Adrenal gland (tissue), 12 donors: ENCODE results near the gene KIF1A. TPM values are rescaled to one million over a fixed set of nuclear protein-coding genes. Genes with fewer than 3 reads are reported as not detected.

Experiments used
- DNase-seq, 7 donors: peaks; one replicate each; pipeline ENCODE4 v3.0.0-alpha.2; 2019 to 2020
- H3K27ac ChIP-seq, 5 donors: fragments of 200-600 bp; sonication (generic) in 4 of 5; 1 replicate in 3 of 5; 2 replicates in 2 of 5; pipeline versions ENCODE4 v1.5.1 to v1.8.0; 2016 to 2020; ENCODE audit warnings: mild to moderate bottlenecking in 1 of 5
- H3K27me3 ChIP-seq: fragments of 200-600 bp; 2 replicates; pipeline ENCODE4 v1.8.0; 2021
- H3K36me3 ChIP-seq, 2 donors: fragments of 200-600 bp; replicated peaks in 1 of 2; 1 replicate in 1 of 2; 2 replicates in 1 of 2; pipeline versions ENCODE4 v1.5.1 to v1.8.0; 2018 to 2022
- H3K4me1 ChIP-seq, 2 donors: fragments of 200-600 bp; replicated peaks in 1 of 2; 1 replicate in 1 of 2; 2 replicates in 1 of 2; pipeline versions ENCODE4 v1.5.1 to v1.8.0; 2018 to 2021
- H3K4me3 ChIP-seq, 4 donors: fragments of 200-600 bp; sonication (generic) in 3 of 4; one replicate each; pipeline ENCODE4 v1.5.1; 2016 to 2018
- H3K9me3 ChIP-seq, 3 donors: fragments of 200-600 bp; sonication (generic) in 1 of 3; replicated peaks in 1 of 3; 1 replicate in 2 of 3; 2 replicates in 1 of 3; pipeline versions ENCODE4 v1.5.1 to v1.8.0; 2016 to 2021
- CTCF ChIP-seq, 6 experiments: fragments of 450-650 bp in 4 of 6; fragments of 200-600 bp in 2 of 6; sonication (generic) in 1 of 6; IDR thresholded peaks; 1 replicate in 5 of 6; 2 replicates in 1 of 6; pipeline versions ENCODE4 v1.5.1 to v1.8.0; 2016 to 2021; ENCODE audit warnings: antibody characterized with exemption in 6 of 6, mild to moderate bottlenecking in 2 of 6, moderate library complexity in 1 of 6
- POLR2A ChIP-seq, 2 donors: fragments of 450-650 bp; IDR thresholded peaks; one replicate each; pipeline ENCODE4 v1.6.1; 2017; ENCODE audit warnings: antibody characterized with exemption in 2 of 2, mild to moderate bottlenecking in 2 of 2, moderate library complexity in 1 of 2
- WGBS, 4 donors: extraction: QIAGEN DNeasy Blood & Tissue Kit in 2 of 4; methylation state at CpG; one replicate each; pipeline versions ENCODE4 v1.1.5 to v1.1.7; 2013 to 2017; 5-methylcytosine and 5-hydroxymethylcytosine counted together
- intact Hi-C, 2 donors: fragments of 100-400 bp; cut with DNase I; formaldehyde crosslinking; loops; one replicate each; pipeline versions ENCODE4 v1.14.1 to v1.15.0; 2022 to 2023
- polyA plus RNA-seq, 3 donors: library from polyadenylated mRNA; stranded (reverse); fragments of 200-250 nt in 2 of 3; fragments of 350-450 nt in 1 of 3; fragmentation: Illumina TruSeq in 1 of 3; extraction: RNeasy Lipid Tissue Mini Kit (QIAGEN cat#74804) in 1 of 3; gene quantifications; one replicate each; pipeline ENCODE4 v1.2.3, GENCODE V29; 2013 to 2014
- total RNA-seq, 9 donors: library from RNA; depleted of rRNA in 4 of 9; stranded (reverse); fragments of >200 nt in 4 of 9; fragments of 120-200 nt in 1 of 9; fragmentation: NEBNext Ultra II Directional in 1 of 9; extraction: Animal tissue kit (Norgen Biotek cat#: 25700) in 1 of 9; gene quantifications; one replicate each; pipeline versions ENCODE4 v1.1.0 to v1.2.4, GENCODE V29; 2013 to 2023
- donor health status: healthy with polysubstance abuse.
- donor health status: Bipolar disorder and iron deficiency.
- donor health status: DM: yes; HTN: yes; CAD: no.
- donor health status: DM: no; HTN: no; CAD: no.
- donor health status: DM: no; HTN: no; CAD: no.
- donor health status: DM: yes; HTN: yes; CAD: no.

The KIF1A gene
- total and polyA plus RNA-seq, 12 donors: 0.35 to 106 (median 11.5) TPM

GRCh38 chr2:240719676-240720545 is 100.1 kb downstream of the KIF1A start:
- Histone ChIP-seq H3K27me3 (no peaks in the 10 kb centered on the region), H3K27ac (no peak overlapping the region), H3K4me3 (no peak overlapping the region), H3K9me3 (no peaks in the 10 kb centered on the region), H3K36me3 (no peaks in the 10 kb centered on the region), H3K4me1 (no peaks in the 10 kb centered on the region)
- no peak for DNase-seq
- 66 to 88% (median 83%) methylated on average over 11 to 25 of the region's 25 CpGs for WGBS, 4 donors
- TF ChIP-seq POLR2A (IDR thresholded peaks at IDR 0.05) (no peak), CTCF (IDR thresholded peaks at IDR 0.05) (no peak)
- intact Hi-C loops: no loop called here

GRCh38 chr2:240718896-240719490 is 101.0 kb downstream of the KIF1A start:
- H3K4me1 ChIP-seq: no peaks in the 10 kb centered on the region
- intact Hi-C loops: no loop called here
- no peak for DNase-seq
- H3K36me3 ChIP-seq: no peaks in the 10 kb centered on the region
- no peak overlapping the region for H3K4me3 ChIP-seq
- TF ChIP-seq CTCF (IDR thresholded peaks at IDR 0.05) (no peak), POLR2A (IDR thresholded peaks at IDR 0.05) (no peak)
- H3K27me3 ChIP-seq: no peaks in the 10 kb centered on the region
- WGBS, 4 donors: 73 to 89% (median 88%) methylated on average over 1 to 25 of the region's 25 CpGs
- H3K9me3 ChIP-seq: no peaks in the 10 kb centered on the region
- no peak overlapping the region for H3K27ac ChIP-seq

GRCh38 chr2:240717681-240718581 is 102.1 kb downstream of the KIF1A start:
- DNase-seq: no peak
- no peaks in the 10 kb centered on the region for H3K4me1 ChIP-seq
- WGBS, 4 donors: 84 to 89% (median 85%) methylated on average over 5 to 31 of the region's 31 CpGs
- intact Hi-C loops: no loop called here
- H3K27ac ChIP-seq: no peak overlapping the region
- H3K36me3 ChIP-seq: no peaks in the 10 kb centered on the region
- no peaks in the 10 kb centered on the region for H3K27me3 ChIP-seq
- H3K9me3 ChIP-seq: no peaks in the 10 kb centered on the region
- H3K4me3 ChIP-seq: no peak overlapping the region
- TF ChIP-seq CTCF (IDR thresholded peaks at IDR 0.05): no peak
- TF ChIP-seq POLR2A (IDR thresholded peaks at IDR 0.05): no peak

DNA sequence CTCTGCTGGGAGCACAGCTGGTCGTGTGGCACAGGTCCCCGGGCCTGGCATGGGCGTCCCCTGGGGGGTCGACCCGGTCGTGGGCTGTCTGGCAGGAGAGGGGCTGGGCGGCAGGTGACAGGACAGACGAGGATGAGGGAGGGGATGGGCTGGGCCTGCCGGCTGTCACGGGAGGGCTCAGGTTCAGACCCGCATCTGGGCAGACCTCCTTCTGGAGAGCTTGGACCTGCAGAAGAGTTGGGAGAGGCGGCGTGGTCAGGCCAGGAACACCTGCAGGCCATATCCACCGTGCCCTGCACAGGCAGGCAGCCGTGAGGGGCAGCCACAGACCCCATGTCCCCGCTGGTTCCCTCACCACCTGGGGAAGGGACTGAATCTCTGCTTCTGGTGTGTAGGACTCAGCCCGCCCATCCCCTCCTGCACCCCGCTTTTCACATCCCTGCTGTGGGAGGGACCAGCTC is 102.8 kb downstream of the KIF1A start:
- no peaks in the 10 kb centered on the region for H3K36me3 ChIP-seq
- H3K27ac ChIP-seq: no peak overlapping the region
- no peaks in the 10 kb centered on the region for H3K27me3 ChIP-seq
- 73 to 87% (median 83%) methylated on average over 12 to 18 of the region's 18 CpGs for WGBS, 4 donors
- H3K9me3 ChIP-seq: no peaks in the 10 kb centered on the region
- no peak overlapping the region for H3K4me3 ChIP-seq
- no peak for DNase-seq
- no peaks in the 10 kb centered on the region for H3K4me1 ChIP-seq
- intact Hi-C loops: no loop called here
- TF ChIP-seq POLR2A (IDR thresholded peaks at IDR 0.05): no peak
- no peak for TF ChIP-seq CTCF (IDR thresholded peaks at IDR 0.05)
